DMS53 treated with DMSO at 0.1 percent for 48 hours (cell line): ENCODE measurements around the gene CDC42EP1.
"Not testable (repeated sequence)": the region's sequence is repeated elsewhere in the genome, so short reads cannot be mapped to it uniquely, and the experiment has no call there.

Experiments
- DNase-seq: peaks from one replicate; lab custom pipeline; 2025; ENCODE audit not compliant: unreplicated experiment; lab: John Stamatoyannopoulos, UW

The CDC42EP1 gene

GRCh38 chr22:37610153-37610475 is 49.8 kb downstream of the CDC42EP1 start:
- not testable (repeated sequence) for DNase-seq

- DNase-seq, result no peak
Measured at GRCh38 chr22:37610480-37611129, 50.3 kb downstream of the CDC42EP1 start.

GRCh38 chr22:37611207-37611606 is 50.9 kb downstream of the CDC42EP1 start:
- no peak for DNase-seq

- no peak for DNase-seq
Measured at GRCh38 chr22:37616201-37617083, 56.2 kb downstream of the CDC42EP1 start.

- no peak for DNase-seq
Measured at GRCh38 chr22:37617431-37617830, 57.2 kb downstream of the CDC42EP1 start.

- no peak for DNase-seq
Measured at GRCh38 chr22:37618072-37618656, 57.9 kb downstream of the CDC42EP1 start.

- no peak for DNase-seq
Measured at GRCh38 chr22:37618674-37619073, 58.4 kb downstream of the CDC42EP1 start.
